Naive thymus-derived CD8-positive, alpha-beta T cell (primary cell): ENCODE results near the gene KLK1. TPM values are rescaled to one million over a fixed set of nuclear protein-coding genes. Genes with fewer than 3 reads are reported as not detected.

ENCODE experiments used
- ATAC-seq, 2 donors: fragments of 150-1000 bp; cut with Tn5 transposase in 1 of 2; sonication (Bioruptor Pico), chemical (Tn5 transposase) in 1 of 2; 1 replicate in 1 of 2; 2 replicates in 1 of 2; pipeline ENCODE4 v1.10.0; 2021; ENCODE audit warnings: mild to moderate bottlenecking in 2 of 2, moderate library complexity in 2 of 2
- POLR2A ChIA-PET: fragments of 350-600 bp; sonication (Branson Sonifier 250); formaldehyde crosslinking; loops from one replicate; lab custom pipeline; 2021; ENCODE audit warnings: antibody characterized with exemption; lab: Charles Lee
- DNase-seq, 10 donors: peaks; one replicate each; pipeline versions ENCODE4 v3.0.0 to v3.0.0-alpha.2; 2020 to 2022
- H3K27ac Mint-ChIP-seq, 10 donors: one replicate each; pipeline ENCODE4 v1.8.0; 2020 to 2022; ENCODE audit warnings: mild to moderate bottlenecking in 10 of 10, mixed read lengths in 10 of 10, moderate library complexity in 4 of 10, inconsistent platforms in 1 of 10
- H3K27me3 Mint-ChIP-seq, 5 donors: one replicate each; pipeline ENCODE4 v1.8.0; 2021 to 2022; ENCODE audit warnings: mixed read lengths in 5 of 5
- H3K36me3 Mint-ChIP-seq, 3 donors: one replicate each; pipeline ENCODE4 v1.8.0; 2020 to 2022; ENCODE audit warnings: mixed read lengths in 3 of 3, mild to moderate bottlenecking in 2 of 3, inconsistent platforms in 1 of 3
- H3K4me1 Mint-ChIP-seq, 4 donors: one replicate each; pipeline ENCODE4 v1.8.0; 2021 to 2022; ENCODE audit warnings: mixed read lengths in 4 of 4
- H3K4me3 Mint-ChIP-seq, 10 donors: one replicate each; pipeline ENCODE4 v1.8.0; 2020 to 2022; ENCODE audit warnings: mild to moderate bottlenecking in 10 of 10, mixed read lengths in 10 of 10, moderate library complexity in 6 of 10, inconsistent platforms in 1 of 10
- H3K9me3 Mint-ChIP-seq, 9 donors: one replicate each; pipeline ENCODE4 v1.8.0; 2020 to 2022; ENCODE audit warnings: mixed read lengths in 9 of 9, mild to moderate bottlenecking in 3 of 9, inconsistent platforms in 1 of 9, moderate library complexity in 1 of 9
- polyA plus RNA-seq, 3 donors: library from polyadenylated mRNA; unstranded; fragments of 300-500 nt; fragmentation: Illumina TruSeq; gene quantifications; one replicate each; pipeline ENCODE4 v1.2.3, GENCODE V29; 2021
- total RNA-seq, 8 experiments: library from RNA in 2 of 8; stranded (reverse) in 2 of 8; gene quantifications; one replicate each; pipeline ENCODE4 v1.2.3 and lab custom pipeline; 2021 to 2026

The KLK1 gene
- not detected for total RNA-seq
- polyA plus RNA-seq: not detected
- total RNA-seq (lab: John Stamatoyannopoulos, UW): 0 reads per million in 6 experiments

DNA sequence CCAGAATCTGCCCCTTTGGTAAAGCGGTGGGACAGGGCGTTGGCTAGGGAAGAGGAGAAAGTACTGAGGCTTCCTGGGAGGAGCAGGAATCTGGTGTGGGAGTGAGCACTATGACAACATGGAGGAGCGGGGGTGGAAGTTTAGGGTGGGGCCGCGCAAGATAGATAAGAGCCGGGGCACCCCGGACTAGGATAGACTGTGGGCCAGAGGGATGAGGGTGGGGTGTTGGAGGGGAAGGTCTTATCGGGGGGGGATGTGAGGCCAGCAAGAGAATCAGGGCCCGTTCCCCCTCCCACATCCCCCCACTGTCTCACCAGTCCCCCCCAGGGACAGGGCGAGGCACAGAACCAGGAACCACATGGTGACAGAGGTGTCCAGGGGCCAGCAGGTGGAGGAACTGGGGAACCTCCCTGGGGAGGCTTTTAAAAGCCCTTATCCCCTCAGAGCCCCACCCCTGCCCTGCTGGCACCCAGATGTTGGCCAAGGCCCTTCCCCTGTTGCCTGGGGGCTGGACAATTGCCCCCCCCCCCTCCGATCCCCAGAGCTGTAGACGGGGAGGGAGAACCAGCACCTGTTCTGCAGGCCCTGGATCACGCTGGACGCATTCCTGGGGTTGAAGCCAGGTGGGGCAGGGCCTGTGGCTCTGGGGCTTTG, at the start of gene KLK1:
TSS of gene KLK1 (minus strand) at position 399 of the 654 bp plus-strand sequence. CDS start at position 360, 39 bp downstream.
- Mint-ChIP-seq H3K27ac (peak within 1 kb of the TSS in 1 of 10 donors; percentile 57), H3K4me1 (peaks cover 18 to 27% (median 22%) of the 10 kb centered on the region in 4 donors), H3K36me3 (peaks cover 0 to 4% (median 0%) of the 10 kb centered on the region in 3 donors), H3K4me3 (no peak within 1 kb of the TSS), H3K27me3 (peaks cover 40 to 86% (median 78%) of the 10 kb centered on the region in 5 donors), H3K9me3 (peaks cover 0 to 3% (median 0%) of the 10 kb centered on the region in 9 donors)
- POLR2A ChIA-PET: no interaction called here
- DNase-seq (no peak), ATAC-seq (no peak)

DNA sequence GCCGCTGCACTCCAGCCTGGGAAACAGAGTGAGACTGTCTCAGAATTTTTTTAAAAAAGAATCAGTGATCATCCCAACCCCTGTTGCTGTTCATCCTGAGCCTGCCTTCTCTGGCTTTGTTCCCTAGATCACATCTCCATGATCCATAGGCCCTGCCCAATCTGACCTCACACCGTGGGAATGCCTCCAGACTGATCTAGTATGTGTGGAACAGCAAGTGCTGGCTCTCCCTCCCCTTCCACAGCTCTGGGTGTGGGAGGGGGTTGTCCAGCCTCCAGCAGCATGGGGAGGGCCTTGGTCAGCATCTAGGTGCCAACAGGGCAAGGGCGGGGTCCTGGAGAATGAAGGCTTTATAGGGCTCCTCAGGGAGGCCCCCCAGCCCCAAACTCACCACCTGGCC, 49.5 kb upstream of the KLK1 start, which contains the start of gene KLK2:
TSS of gene KLK2 (plus strand) at position 384 of the 400 bp plus-strand sequence. CDS start 35 bp downstream, outside the sequence.
- POLR2A ChIA-PET: no interaction called here
- Mint-ChIP-seq H3K36me3 (no peaks in the 10 kb centered on the region), H3K4me3 (no peak within 1 kb of the TSS)

DNA sequence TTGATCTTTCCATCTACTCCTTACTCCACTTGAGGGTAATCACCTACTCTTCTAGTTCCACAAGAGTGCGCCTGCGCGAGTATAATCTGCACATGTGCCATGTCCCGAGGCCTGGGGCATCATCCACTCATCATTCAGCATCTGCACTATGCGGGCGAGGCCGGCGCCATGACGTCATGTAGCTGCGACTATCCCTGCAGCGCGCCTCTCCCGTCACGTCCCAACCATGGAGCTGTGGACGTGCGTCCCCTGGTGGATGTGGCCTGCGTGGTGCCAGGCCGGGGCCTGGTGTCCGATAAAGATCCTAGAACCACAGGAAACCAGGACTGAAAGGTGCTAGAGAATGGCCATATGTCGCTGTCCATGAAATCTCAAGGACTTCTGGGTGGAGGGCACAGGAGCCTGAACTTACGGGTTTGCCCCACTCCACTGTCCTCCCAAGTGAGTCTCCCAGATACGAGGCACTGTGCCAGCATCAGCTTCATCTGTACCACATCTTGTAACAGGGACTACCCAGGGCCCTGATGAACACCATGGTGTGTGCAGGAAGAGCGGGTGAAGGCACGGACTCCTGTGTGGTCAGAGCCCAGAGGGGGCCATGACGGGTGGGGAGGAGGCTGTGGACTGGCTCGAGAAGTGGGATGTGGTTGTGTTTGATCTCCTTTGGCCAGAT, 47.0 kb upstream of the KLK1 start:
- H3K4me1 Mint-ChIP-seq: no peaks in the 10 kb centered on the region
- no peak overlapping the region for H3K4me3 Mint-ChIP-seq
- H3K36me3 Mint-ChIP-seq: no peaks in the 10 kb centered on the region
- no peaks in the 10 kb centered on the region for H3K9me3 Mint-ChIP-seq
- no peak overlapping the region for H3K27ac Mint-ChIP-seq
- POLR2A ChIA-PET: no interaction called here
- H3K27me3 Mint-ChIP-seq: peaks cover 29 to 46% (median 44%) of the 10 kb centered on the region in 5 donors
- no peak for ATAC-seq
- no peak for DNase-seq

More for the DNA sequence above, 49.5 kb upstream of the KLK1 start, which contains the start of gene KLK2:
- DNase-seq (no peak), ATAC-seq (no peak)
- Mint-ChIP-seq H3K27ac (no peak within 1 kb of the TSS), H3K4me1 (no peaks in the 10 kb centered on the region), H3K9me3 (no peaks in the 10 kb centered on the region), H3K27me3 (peaks cover 19 to 49% (median 31%) of the 10 kb centered on the region in 5 donors)

DNA sequence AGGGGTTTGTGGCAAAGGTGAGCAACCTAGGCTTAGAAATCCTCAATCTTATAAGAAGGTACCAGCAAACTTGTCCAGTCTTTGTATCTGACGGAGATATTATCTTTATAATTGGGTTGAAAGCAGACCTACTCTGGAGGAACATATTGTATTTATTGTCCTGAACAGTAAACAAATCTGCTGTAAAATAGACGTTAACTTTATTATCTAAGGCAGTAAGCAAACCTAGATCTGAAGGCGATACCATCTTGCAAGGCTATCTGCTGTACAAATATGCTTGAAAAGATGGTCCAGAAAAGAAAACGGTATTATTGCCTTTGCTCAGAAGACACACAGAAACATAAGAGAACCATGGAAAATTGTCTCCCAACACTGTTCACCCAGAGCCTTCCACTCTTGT, 45.9 kb upstream of the KLK1 start:
- DNase-seq: no peak
- POLR2A ChIA-PET: no interaction called here
- no peaks in the 10 kb centered on the region for H3K9me3 Mint-ChIP-seq
- H3K4me1 Mint-ChIP-seq: no peaks in the 10 kb centered on the region
- H3K36me3 Mint-ChIP-seq: no peaks in the 10 kb centered on the region
- peaks cover 29 to 53% (median 44%) of the 10 kb centered on the region in 5 donors for H3K27me3 Mint-ChIP-seq
- ATAC-seq: no peak
- H3K4me3 Mint-ChIP-seq: no peak overlapping the region
- no peak overlapping the region for H3K27ac Mint-ChIP-seq

DNA sequence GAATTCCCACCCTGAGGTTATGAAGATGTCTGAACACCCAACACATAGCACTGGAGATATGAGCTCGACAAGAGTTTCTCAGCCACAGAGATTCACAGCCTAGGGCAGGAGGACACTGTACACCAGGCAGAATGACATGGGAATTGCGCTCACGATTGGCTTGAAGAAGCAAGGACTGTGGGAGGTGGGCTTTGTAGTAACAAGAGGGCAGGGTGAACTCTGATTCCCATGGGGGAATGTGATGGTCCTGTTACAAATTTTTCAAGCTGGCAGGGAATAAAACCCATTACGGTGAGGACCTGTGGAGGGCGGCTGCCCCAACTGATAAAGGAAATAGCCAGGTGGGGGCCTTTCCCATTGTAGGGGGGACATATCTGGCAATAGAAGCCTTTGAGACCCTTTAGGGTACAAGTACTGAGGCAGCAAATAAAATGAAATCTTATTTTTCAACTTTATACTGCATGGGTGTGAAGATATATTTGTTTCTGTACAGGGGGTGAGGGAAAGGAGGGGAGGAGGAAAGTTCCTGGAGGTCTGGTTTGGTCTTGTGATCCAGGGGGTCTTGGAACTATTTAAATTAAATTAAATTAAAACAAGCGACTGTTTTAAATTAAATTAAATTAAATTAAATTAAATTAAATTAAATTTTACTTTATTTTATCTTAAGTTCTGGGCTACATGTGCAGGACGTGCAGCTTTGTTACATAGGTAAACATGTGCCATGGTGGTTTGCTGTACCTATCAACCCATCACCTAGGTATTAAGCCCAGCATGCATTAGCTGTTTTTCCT, 38.1 kb upstream of the KLK1 start:
- ATAC-seq: no peak
- Mint-ChIP-seq H3K27me3 (peaks cover 32 to 54% (median 48%) of the 10 kb centered on the region in 5 donors), H3K4me3 (no peak overlapping the region), H3K4me1 (peaks cover 0 to 4% (median 0%) of the 10 kb centered on the region in 4 donors), H3K36me3 (no peaks in the 10 kb centered on the region), H3K9me3 (peaks cover 0 to 18% (median 9%) of the 10 kb centered on the region in 9 donors), H3K27ac (no peak overlapping the region)
- POLR2A ChIA-PET: no interaction called here
- DNase-seq: no peak

DNA sequence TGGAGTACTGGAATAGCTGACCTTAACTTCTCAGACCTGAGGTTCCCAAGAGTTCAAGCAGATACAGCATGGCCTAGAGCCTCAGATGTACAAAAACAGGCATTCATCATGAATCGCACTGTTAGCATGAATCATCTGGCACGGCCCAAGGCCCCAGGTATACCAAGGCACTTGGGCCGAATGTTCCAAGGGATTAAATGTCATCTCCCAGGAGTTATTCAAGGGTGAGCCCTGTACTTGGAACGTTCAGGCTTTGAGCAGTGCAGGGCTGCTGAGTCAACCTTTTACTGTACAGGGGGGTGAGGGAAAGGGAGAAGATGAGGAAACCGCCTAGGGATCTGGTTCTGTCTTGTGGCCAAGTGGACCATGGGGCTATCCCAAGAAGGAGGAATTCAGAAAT, 37.4 kb upstream of the KLK1 start:
- Mint-ChIP-seq H3K4me1 (peaks cover 0 to 4% (median 0%) of the 10 kb centered on the region in 4 donors), H3K27me3 (peaks cover 33 to 54% (median 50%) of the 10 kb centered on the region in 5 donors), H3K27ac (no peak overlapping the region), H3K9me3 (peaks cover 0 to 18% (median 9%) of the 10 kb centered on the region in 9 donors), H3K36me3 (no peaks in the 10 kb centered on the region), H3K4me3 (no peak overlapping the region)
- DNase-seq (no peak), ATAC-seq (no peak)
- POLR2A ChIA-PET: no interaction called here

DNA sequence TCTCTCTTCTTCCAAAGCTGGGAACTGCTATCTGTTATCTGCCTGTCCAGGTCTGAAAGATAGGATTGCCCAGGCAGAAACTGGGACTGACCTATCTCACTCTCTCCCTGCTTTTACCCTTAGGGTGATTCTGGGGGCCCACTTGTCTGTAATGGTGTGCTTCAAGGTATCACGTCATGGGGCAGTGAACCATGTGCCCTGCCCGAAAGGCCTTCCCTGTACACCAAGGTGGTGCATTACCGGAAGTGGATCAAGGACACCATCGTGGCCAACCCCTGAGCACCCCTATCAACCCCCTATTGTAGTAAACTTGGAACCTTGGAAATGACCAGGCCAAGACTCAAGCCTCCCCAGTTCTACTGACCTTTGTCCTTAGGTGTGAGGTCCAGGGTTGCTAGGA, 36.3 kb upstream of the KLK1 start:
- H3K27me3 Mint-ChIP-seq: peaks cover 43 to 62% (median 58%) of the 10 kb centered on the region in 5 donors
- H3K4me3 Mint-ChIP-seq: no peak overlapping the region
- DNase-seq (no peak), ATAC-seq (no peak)
- POLR2A ChIA-PET: no interaction called here
- H3K4me1 Mint-ChIP-seq: peaks cover 0 to 4% (median 0%) of the 10 kb centered on the region in 4 donors
- H3K9me3 Mint-ChIP-seq: peaks cover 0 to 18% (median 9%) of the 10 kb centered on the region in 9 donors
- H3K36me3 Mint-ChIP-seq: no peaks in the 10 kb centered on the region
- H3K27ac Mint-ChIP-seq: no peak overlapping the region

DNA sequence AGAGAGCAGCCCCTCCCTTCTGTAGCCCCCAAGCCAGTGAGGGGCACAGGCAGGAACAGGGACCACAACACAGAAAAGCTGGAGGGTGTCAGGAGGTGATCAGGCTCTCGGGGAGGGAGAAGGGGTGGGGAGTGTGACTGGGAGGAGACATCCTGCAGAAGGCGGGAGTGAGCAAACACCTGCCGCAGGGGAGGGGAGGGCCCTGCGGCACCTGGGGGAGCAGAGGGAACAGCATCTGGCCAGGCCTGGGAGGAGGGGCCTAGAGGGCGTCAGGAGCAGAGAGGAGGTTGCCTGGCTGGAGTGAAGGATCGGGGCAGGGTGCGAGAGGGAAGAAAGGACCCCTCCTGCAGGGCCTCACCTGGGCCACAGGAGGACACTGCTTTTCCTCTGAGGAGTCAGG, 35.3 kb upstream of the KLK1 start:
- Mint-ChIP-seq H3K4me3 (no peak overlapping the region), H3K27ac (no peak overlapping the region), H3K27me3 (peaks cover 48 to 67% (median 62%) of the 10 kb centered on the region in 5 donors), H3K36me3 (no peaks in the 10 kb centered on the region), H3K4me1 (peaks cover 0 to 4% (median 0%) of the 10 kb centered on the region in 4 donors), H3K9me3 (peaks cover 0 to 18% (median 9%) of the 10 kb centered on the region in 9 donors)
- ATAC-seq: no peak
- no peak for DNase-seq
- POLR2A ChIA-PET: no interaction called here

DNA sequence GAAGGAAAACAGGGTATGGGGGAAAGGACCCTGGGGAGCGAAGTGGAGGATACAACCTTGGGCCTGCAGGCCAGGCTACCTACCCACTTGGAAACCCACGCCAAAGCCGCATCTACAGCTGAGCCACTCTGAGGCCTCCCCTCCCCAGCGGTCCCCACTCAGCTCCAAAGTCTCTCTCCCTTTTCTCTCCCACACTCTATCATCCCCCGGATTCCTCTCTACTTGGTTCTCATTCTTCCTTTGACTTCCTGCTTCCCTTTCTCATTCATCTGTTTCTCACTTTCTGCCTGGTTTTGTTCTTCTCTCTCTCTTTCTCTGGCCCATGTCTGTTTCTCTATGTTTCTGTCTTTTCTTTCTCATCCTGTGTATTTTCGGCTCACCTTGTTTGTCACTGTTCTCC, 33.8 kb upstream of the KLK1 start:
- POLR2A ChIA-PET: no interaction called here
- ATAC-seq (no peak), DNase-seq (no peak)
- H3K36me3 Mint-ChIP-seq: no peaks in the 10 kb centered on the region
- H3K4me3 Mint-ChIP-seq: no peak overlapping the region
- no peak overlapping the region for H3K27ac Mint-ChIP-seq
- H3K4me1 Mint-ChIP-seq: peaks cover 0 to 4% (median 0%) of the 10 kb centered on the region in 4 donors
- peaks cover 0 to 18% (median 9%) of the 10 kb centered on the region in 9 donors for H3K9me3 Mint-ChIP-seq
- peaks cover 52 to 70% (median 65%) of the 10 kb centered on the region in 5 donors for H3K27me3 Mint-ChIP-seq

DNA sequence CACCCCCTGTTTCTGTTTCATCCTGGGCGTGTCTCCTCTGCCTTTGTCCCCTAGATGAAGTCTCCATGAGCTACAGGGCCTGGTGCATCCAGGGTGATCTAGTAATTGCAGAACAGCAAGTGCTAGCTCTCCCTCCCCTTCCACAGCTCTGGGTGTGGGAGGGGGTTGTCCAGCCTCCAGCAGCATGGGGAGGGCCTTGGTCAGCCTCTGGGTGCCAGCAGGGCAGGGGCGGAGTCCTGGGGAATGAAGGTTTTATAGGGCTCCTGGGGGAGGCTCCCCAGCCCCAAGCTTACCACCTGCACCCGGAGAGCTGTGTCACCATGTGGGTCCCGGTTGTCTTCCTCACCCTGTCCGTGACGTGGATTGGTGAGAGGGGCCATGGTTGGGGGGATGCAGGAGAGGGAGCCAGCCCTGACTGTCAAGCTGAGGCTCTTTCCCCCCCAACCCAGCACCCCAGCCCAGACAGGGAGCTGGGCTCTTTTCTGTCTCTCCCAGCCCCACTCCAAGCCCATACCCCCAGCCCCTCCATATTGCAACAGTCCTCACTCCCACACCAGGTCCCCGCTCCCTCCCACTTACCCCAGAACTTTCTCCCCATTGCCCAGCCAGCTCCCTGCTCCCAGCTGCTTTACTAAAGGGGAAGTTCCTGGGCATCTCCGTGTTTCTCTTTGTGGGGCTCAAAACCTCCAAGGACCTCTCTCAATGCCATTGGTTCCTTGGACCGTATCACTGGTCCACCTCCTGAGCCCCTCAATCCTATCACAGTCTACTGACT, 31.2 kb upstream of the KLK1 start, which contains the start of gene KLK3:
TSS of gene KLK3 (plus strand) at position 280 of the 775 bp plus-strand sequence. CDS start at position 321, 41 bp downstream.
- H3K27me3 Mint-ChIP-seq: peaks cover 40 to 74% (median 63%) of the 10 kb centered on the region in 5 donors
- peaks cover 0 to 4% (median 0%) of the 10 kb centered on the region in 4 donors for H3K4me1 Mint-ChIP-seq
- DNase-seq (no peak), ATAC-seq (no peak)
- peak within 1 kb of the TSS in 2 of 10 donors; percentile 7 to 47 for H3K27ac Mint-ChIP-seq
- H3K36me3 Mint-ChIP-seq: no peaks in the 10 kb centered on the region
- POLR2A ChIA-PET: no interaction called here
- peaks cover 0 to 2% (median 0%) of the 10 kb centered on the region in 9 donors for H3K9me3 Mint-ChIP-seq
- peak within 1 kb of the TSS in 2 of 10 donors; percentile 49 to 56 for H3K4me3 Mint-ChIP-seq

DNA sequence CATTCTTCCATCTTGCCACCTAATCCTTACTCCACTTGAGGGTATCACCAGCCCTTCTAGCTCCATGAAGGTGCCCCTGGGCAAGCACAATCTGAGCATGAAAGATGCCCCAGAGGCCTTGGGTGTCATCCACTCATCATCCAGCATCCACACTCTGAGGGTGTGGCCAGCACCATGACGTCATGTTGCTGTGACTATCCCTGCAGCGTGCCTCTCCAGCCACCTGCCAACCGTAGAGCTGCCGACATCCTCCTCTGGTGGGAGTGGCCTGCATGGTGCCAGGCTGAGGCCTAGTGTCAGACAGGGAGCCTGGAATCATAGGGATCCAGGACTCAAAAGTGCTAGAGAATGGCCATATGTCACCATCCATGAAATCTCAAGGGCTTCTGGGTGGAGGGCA, 28.0 kb upstream of the KLK1 start:
- Mint-ChIP-seq H3K27me3 (peaks cover 36 to 66% (median 55%) of the 10 kb centered on the region in 5 donors), H3K36me3 (no peaks in the 10 kb centered on the region), H3K27ac (no peak overlapping the region), H3K4me1 (no peaks in the 10 kb centered on the region), H3K4me3 (no peak overlapping the region), H3K9me3 (peaks cover 0 to 2% (median 0%) of the 10 kb centered on the region in 9 donors)
- POLR2A ChIA-PET: no interaction called here
- DNase-seq (no peak), ATAC-seq (no peak)

DNA sequence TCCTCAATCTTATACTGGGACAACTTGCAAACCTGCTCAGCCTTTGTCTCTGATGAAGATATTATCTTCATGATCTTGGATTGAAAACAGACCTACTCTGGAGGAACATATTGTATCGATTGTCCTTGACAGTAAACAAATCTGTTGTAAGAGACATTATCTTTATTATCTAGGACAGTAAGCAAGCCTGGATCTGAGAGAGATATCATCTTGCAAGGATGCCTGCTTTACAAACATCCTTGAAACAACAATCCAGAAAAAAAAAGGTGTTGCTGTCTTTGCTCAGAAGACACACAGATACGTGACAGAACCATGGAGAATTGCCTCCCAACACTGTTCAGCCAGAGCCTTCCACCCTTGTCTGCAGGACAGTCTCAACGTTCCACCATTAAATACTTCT, 27.2 kb upstream of the KLK1 start:
- ATAC-seq (no peak), DNase-seq (no peak)
- Mint-ChIP-seq H3K27ac (no peak overlapping the region), H3K4me3 (no peak overlapping the region), H3K4me1 (no peaks in the 10 kb centered on the region), H3K9me3 (peaks cover 0 to 2% (median 0%) of the 10 kb centered on the region in 9 donors), H3K36me3 (no peaks in the 10 kb centered on the region), H3K27me3 (peaks cover 29 to 60% (median 46%) of the 10 kb centered on the region in 5 donors)
- POLR2A ChIA-PET: no interaction called here
